Activated T-helper 1 cell treated with anti-CD3 and anti-CD28 coated beads, Interleukin-12 subunit alpha, Interleukin-12 subunit beta, Interleukin-2, Interleukin-4 antibody, amounts not matched to agents 30 ng/mL and 10 ng/mL and 1 ng/mL, durations not matched to agents 14 hours and 24 hours and 36 hours (primary cell): ENCODE data around the gene STEAP1B. TPM values are rescaled to one million over a fixed set of nuclear protein-coding genes. Genes with fewer than 3 reads are reported as not detected.
"Not testable (repeated sequence)": the region's sequence is repeated elsewhere in the genome, so short reads cannot be mapped to it uniquely, and the experiment has no call there.

Experiments
- DNase-seq: peaks from one replicate; pipeline ENCODE4 v3.0.0; 2021; ENCODE audit warnings: low spot score
- H3K27ac Mint-ChIP-seq: one replicate; pipeline ENCODE4 v1.8.0; 2021; ENCODE audit warnings: mild to moderate bottlenecking, mixed read lengths
- H3K27me3 Mint-ChIP-seq: one replicate; pipeline ENCODE4 v1.8.0; 2022; ENCODE audit warnings: mild to moderate bottlenecking, moderate library complexity, mixed read lengths; ENCODE audit not compliant: insufficient read depth
- H3K36me3 Mint-ChIP-seq: one replicate; pipeline ENCODE4 v1.8.0; 2021; ENCODE audit warnings: low read depth, mixed read lengths
- H3K4me1 Mint-ChIP-seq: one replicate; pipeline ENCODE4 v1.8.0; 2021; ENCODE audit warnings: low read depth, mixed read lengths
- H3K4me3 Mint-ChIP-seq: one replicate; pipeline ENCODE4 v1.8.0; 2021; ENCODE audit warnings: mild to moderate bottlenecking, moderate library complexity, mixed read lengths
- H3K9me3 Mint-ChIP-seq: one replicate; pipeline ENCODE4 v1.8.0; 2021; ENCODE audit warnings: mixed read lengths
- intact Hi-C: fragments of 100-400 bp; cut with micrococcal nuclease; formaldehyde crosslinking; loops from one replicate; pipeline ENCODE4 v1.15.1; 2024
- total RNA-seq: library from RNA; stranded (reverse); gene quantifications from 2 replicates; pipeline ENCODE4 v1.2.3, GENCODE V29; 2022

Gene STEAP1B
- total RNA-seq, 1 donor from 2014 or later, result 0.16 TPM

DNA sequence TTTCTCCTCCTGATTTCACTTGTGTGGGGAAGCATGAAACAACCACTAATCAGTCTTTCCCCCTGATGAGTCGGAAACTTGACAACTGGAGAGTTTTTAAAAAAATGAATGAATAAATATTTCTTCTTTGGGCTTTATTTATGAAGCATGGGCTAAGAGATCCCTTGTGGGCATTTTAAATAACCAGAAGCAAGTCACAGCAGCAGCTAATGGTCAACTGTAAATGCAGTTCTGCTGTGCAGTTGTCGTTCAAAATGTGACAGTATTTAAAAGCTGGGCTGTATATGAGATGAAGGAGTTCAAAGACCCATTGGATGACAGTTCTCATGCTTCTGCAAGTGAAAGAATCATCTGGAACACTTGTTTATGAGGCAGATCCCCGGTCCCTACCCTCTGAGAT is 54.1 kb downstream of the STEAP1B start:
- Mint-ChIP-seq H3K9me3 (no peaks in the 10 kb centered on the region), H3K4me1 (peaks cover 21% of the 10 kb centered on the region), H3K4me3 (no peak overlapping the region), H3K36me3 (no peaks in the 10 kb centered on the region), H3K27me3 (peaks cover 8% of the 10 kb centered on the region), H3K27ac (no peak overlapping the region)
- intact Hi-C loops, result loop anchor here (5.0 kb wide), 1 partner anchor 504 kb away; no protein-coding TSS in a partner anchor
- no peak for DNase-seq

DNA sequence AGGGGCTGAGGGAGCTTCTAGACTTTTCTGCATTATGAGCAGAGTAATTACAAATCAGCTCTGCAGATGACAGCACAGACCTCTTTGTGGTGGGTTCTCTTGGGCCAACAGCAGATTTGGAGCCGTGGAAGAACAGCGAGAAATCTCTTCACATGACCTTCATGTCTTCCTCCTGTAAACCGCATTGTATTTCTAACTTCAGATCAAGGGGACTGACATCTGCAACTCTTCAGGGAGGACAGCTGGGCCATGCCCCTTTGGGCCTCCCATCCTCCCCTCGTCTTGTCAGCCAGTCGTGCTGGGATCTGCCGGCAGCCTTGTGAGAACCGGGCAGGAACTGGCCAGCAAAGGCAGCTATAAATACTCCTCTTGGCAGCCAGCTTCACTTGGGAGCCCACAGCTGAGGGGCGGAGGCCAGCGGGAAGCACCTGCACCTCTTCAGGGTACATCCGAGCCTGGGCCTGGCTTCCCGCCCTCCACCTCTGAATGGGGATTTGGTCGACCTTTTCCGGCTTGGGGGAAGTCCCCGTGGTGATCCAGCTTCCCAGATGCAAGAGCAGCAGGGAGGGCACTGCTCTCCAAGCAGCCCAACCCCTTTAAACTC is 54.7 kb downstream of the STEAP1B start:
- Mint-ChIP-seq H3K27ac (no peak overlapping the region), H3K36me3 (no peaks in the 10 kb centered on the region), H3K27me3 (peaks cover 8% of the 10 kb centered on the region), H3K9me3 (no peaks in the 10 kb centered on the region), H3K4me1 (peaks cover 21% of the 10 kb centered on the region), H3K4me3 (no peak overlapping the region)
- DNase-seq, result no peak
- intact Hi-C loops, result loop anchor here (5.0 kb wide), 1 partner anchor 503 kb away; no protein-coding TSS in a partner anchor

DNA sequence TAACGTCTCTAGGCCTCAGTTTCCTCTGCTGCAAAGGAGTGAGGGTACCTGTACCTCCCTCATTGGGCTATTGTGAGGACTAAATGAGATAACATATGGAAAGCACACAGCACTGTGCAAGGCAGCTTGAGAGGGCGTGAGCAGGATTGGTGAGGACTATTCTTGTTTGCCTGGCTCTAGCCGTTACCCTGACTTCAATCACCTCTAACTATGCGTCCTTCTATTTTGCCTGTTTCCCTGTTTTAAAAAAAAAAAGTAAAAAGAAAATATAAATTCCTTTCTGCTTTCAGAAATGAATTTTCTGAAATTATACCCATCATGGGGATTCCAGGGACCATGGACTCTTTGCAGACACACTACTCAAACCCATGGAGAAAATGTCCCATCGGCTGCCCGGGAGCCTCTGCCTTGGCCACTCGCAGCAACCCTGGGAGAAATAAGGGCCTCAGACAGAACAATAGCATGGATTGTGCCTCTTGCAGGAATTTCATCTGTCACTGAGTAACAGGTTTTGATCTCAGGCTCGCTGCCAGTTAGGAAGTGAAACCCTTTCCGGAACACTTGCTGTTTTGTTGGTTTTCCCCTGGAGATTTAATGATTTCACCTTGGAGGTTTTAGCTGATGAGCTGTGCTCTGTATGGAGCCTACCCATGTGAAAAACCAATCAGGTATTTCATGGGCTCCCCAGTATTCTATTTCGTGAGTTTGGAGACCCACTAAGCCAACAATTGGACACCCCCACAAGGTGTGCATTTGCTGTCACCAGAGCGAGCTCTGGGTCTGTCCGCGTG is 55.6 kb downstream of the STEAP1B start:
- no peaks in the 10 kb centered on the region for H3K9me3 Mint-ChIP-seq
- intact Hi-C loops, result no loop called here

DNA sequence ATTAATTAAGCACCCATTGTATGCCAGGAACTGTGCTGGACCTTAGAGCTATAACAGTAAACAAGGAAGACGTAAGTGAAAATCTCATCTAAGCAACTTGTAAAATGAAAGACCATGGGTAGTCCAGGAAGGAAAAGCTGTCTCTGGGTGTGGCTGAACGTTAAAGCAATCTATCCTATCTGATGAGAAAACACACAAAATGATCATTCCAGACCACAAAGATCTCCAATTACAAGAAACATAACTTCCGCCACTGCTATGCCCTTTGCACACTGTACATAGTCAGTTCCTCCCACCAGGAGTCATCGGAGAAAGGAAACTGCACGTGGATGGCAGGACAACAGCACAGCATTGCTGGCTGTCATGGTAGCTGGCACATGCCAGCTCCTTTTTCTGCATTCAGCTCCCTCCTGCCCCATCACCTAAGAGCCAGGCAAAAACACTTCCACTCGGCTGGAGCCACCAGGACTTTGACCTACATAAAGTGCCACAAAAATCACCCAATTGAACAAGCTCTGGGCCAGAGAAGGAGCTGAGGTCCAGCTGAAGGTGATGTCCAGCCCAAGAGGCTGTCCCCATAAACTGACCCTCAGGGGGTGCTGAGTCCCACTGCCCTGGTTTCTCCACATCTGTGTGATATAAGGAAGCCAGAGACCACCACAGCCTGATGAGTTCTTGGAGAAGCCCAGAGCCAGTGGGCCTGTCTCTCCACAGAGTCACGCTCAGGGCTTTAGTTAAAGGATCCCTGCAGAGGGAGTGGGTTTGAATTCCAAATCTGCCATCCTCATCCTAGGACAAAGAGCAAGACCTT is 56.4 kb downstream of the STEAP1B start:
- H3K36me3 Mint-ChIP-seq, result no peaks in the 10 kb centered on the region
- no peak overlapping the region for H3K4me3 Mint-ChIP-seq
- intact Hi-C loops, result no loop called here
- no peak overlapping the region for H3K27ac Mint-ChIP-seq
- H3K4me1 Mint-ChIP-seq, result peaks cover 21% of the 10 kb centered on the region
- DNase-seq, result no peak
- no peaks in the 10 kb centered on the region for H3K9me3 Mint-ChIP-seq
- H3K27me3 Mint-ChIP-seq, result peaks cover 8% of the 10 kb centered on the region

More for the DNA sequence above, 55.6 kb downstream of the STEAP1B start:
- no peaks in the 10 kb centered on the region for H3K36me3 Mint-ChIP-seq
- no peak for DNase-seq
- no peak overlapping the region for H3K27ac Mint-ChIP-seq
- no peak overlapping the region for H3K4me3 Mint-ChIP-seq
- H3K4me1 Mint-ChIP-seq, result peaks cover 21% of the 10 kb centered on the region
- H3K27me3 Mint-ChIP-seq, result peaks cover 4% of the 10 kb centered on the region

DNA sequence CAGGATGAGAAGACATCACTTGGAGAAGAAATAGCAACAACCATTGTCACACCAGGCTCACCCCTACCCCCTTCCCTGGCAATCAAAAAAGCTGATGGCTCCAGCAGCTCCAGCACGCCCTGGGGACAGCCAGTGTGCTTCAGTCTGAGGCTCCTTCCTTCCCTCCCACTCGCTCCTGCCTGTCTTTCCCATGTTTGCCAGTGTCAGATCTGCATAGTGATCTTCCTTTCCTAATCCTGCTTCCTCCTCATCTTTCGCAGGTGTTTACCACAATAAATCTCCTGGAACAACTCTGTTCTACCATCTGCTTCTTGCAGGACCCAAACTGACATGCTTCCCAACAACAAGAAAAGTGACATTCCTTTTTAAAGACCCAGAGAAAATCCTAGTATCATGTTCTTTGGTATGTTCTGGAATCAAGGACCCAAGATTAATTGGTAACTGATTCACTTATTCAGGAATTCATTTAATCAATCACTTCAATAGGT is 57.1 kb downstream of the STEAP1B start:
- no peak overlapping the region for H3K4me3 Mint-ChIP-seq
- H3K27ac Mint-ChIP-seq, result no peak overlapping the region
- H3K27me3 Mint-ChIP-seq, result peaks cover 12% of the 10 kb centered on the region
- intact Hi-C loops, result no loop called here
- no peaks in the 10 kb centered on the region for H3K9me3 Mint-ChIP-seq
- H3K4me1 Mint-ChIP-seq, result peaks cover 18% of the 10 kb centered on the region
- no peaks in the 10 kb centered on the region for H3K36me3 Mint-ChIP-seq
- no peak for DNase-seq

DNA sequence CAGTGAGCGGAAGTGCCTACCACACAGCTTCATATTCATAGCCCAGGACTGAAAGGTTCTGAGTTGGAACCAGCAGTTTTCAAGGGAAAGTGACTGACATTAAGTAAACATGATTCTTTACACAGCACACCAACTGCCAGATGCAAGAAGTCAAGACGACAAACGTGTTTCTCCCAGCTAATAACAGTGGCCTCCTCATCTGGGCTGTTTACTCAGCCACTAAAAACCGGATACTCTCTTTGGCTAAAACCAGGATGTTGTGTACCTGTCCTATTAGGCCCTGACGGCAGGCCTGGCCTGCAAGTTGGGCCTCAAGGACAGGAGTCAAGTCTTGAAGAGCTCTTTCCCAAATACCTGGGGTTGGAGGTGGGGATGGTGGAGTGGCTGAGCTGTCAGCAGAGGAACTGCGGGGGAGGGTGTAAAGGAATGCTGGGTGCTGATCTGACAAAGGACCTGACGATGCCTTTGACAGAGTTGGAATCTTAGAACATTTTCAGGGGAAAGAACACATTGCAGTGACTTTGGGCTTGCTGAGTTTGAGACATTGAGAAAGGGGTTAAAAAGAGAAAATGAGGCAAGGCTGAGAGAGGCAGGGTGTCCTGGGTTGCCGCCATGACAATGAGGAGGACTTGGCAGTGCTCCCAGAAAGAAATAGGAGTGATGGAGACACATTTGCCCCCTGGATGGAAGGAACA is 57.7 kb downstream of the STEAP1B start:
- Mint-ChIP-seq H3K4me1 (peaks cover 15% of the 10 kb centered on the region), H3K9me3 (no peaks in the 10 kb centered on the region), H3K27ac (no peak overlapping the region), H3K36me3 (no peaks in the 10 kb centered on the region), H3K4me3 (no peak overlapping the region), H3K27me3 (peaks cover 12% of the 10 kb centered on the region)
- intact Hi-C loops, result no loop called here
- no peak for DNase-seq

DNA sequence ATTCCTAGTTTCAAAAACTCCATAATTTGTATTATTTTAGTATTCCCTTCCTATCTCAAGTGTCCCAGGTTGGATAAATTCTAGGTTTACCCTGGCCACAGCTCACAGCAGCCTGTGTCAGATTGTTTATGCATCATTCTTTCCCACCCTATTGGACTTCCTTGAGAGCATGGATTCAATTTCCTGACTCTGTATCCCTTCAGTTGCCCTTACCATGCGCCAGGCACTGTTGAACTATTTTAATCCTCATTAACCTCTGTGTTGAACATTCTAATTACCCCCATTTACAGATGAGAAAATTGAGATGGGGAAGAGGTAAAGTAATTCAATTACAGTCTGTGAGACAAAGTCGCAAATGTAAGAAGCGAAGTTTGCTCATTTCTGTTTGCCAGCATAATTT is 58.8 kb downstream of the STEAP1B start:
- Mint-ChIP-seq H3K27me3 (peaks cover 15% of the 10 kb centered on the region), H3K4me3 (no peak overlapping the region), H3K9me3 (no peaks in the 10 kb centered on the region), H3K36me3 (no peaks in the 10 kb centered on the region), H3K27ac (no peak overlapping the region), H3K4me1 (peaks cover 15% of the 10 kb centered on the region)
- no peak for DNase-seq
- intact Hi-C loops, result no loop called here

DNA sequence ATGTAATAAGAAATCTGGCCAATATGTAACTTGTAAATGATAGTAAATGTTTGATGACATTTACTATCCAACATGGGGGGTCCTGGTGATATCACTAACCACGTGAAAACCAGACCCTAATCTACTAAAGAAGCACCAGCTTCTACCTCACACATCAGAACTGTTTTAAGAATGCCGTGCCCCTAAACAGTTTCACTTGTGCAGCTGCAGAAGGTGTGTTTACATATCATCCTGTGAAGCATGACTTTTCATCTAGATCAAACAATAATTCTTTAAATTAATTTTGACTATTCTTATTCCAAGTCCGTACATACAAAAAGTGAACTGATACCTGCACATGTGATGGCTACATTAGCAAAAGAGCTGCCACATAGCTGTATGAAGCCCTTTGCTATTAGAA is 61.0 kb downstream of the STEAP1B start:
- no peak overlapping the region for H3K27ac Mint-ChIP-seq
- H3K36me3 Mint-ChIP-seq, result no peaks in the 10 kb centered on the region
- intact Hi-C loops, result no loop called here
- no peaks in the 10 kb centered on the region for H3K9me3 Mint-ChIP-seq
- DNase-seq, result no peak
- peaks cover 12% of the 10 kb centered on the region for H3K27me3 Mint-ChIP-seq
- H3K4me1 Mint-ChIP-seq, result peaks cover 11% of the 10 kb centered on the region
- H3K4me3 Mint-ChIP-seq, result no peak overlapping the region

DNA sequence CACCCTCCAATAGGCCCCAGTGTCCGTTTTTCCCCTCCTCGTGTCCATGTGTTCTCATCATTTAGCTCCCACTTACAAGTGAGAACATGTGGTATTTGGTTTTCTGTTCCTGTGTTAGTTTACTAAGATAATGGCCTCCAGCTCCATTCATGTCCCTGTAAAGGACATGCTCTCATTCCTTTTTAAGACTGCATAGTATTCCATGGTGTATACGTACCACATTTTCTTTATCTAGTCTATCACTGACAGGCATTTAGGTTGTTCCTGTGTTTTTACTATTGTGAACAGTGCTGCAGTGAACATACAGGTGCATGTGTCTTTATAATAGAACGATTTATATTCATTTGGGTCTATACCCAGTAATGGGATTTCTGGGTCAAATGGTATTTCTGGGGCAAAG is 63.4 kb downstream of the STEAP1B start:
- H3K4me1 Mint-ChIP-seq, H3K9me3 Mint-ChIP-seq, H3K4me3 Mint-ChIP-seq, DNase-seq, H3K36me3 Mint-ChIP-seq, intact Hi-C loops, H3K27ac Mint-ChIP-seq: not testable (repeated sequence)
- peaks cover 12% of the 10 kb centered on the region for H3K27me3 Mint-ChIP-seq

DNA sequence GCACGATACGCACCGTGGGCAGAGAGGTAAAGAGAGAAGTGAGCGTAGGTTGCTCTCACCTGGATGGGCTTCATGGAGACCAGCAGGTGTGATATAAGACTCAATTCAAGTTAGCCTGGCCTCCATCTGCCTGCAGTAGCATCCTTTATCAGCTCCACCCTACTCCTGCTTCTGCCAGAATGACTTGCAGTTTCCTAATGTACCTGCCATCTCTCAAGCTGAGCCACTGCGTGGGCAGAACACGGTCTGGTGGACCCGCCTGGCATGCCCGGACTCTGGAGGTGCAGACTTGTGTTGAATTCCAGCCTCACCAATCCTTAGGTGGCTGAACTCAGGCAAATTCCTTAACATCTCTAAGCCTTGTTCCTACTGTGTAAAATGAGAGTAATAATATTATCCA is 64.3 kb downstream of the STEAP1B start:
- no peak overlapping the region for H3K4me3 Mint-ChIP-seq
- H3K27me3 Mint-ChIP-seq, result peaks cover 12% of the 10 kb centered on the region
- H3K36me3 Mint-ChIP-seq, result no peaks in the 10 kb centered on the region
- H3K9me3 Mint-ChIP-seq, result no peaks in the 10 kb centered on the region
- intact Hi-C loops, result no loop called here
- peaks cover 4% of the 10 kb centered on the region for H3K4me1 Mint-ChIP-seq
- no peak for DNase-seq
- H3K27ac Mint-ChIP-seq, result no peak overlapping the region

DNA sequence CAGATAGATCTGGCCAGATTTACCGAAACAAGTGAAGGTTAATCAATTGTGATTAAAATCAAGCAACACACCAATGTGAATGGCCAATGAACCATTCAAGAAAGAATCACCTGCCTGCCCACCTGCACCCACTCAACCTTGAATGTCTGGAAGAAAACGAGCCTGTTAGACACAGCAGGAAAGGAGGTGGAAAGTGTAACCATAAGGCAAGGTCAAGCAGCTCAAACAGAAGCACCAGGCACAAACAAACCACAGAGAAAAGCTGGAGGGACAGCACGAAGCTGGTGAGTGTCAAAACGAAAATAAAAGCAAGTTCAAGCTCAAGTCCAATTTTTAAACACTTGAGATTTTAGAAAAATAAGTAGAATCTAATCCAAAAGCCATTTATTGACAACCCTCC is 64.9 kb downstream of the STEAP1B start:
- Mint-ChIP-seq H3K27me3 (peaks cover 12% of the 10 kb centered on the region), H3K9me3 (no peaks in the 10 kb centered on the region), H3K4me3 (no peak overlapping the region), H3K4me1 (peaks cover 4% of the 10 kb centered on the region), H3K27ac (no peak overlapping the region), H3K36me3 (no peaks in the 10 kb centered on the region)
- intact Hi-C loops, result no loop called here
- no peak for DNase-seq

DNA sequence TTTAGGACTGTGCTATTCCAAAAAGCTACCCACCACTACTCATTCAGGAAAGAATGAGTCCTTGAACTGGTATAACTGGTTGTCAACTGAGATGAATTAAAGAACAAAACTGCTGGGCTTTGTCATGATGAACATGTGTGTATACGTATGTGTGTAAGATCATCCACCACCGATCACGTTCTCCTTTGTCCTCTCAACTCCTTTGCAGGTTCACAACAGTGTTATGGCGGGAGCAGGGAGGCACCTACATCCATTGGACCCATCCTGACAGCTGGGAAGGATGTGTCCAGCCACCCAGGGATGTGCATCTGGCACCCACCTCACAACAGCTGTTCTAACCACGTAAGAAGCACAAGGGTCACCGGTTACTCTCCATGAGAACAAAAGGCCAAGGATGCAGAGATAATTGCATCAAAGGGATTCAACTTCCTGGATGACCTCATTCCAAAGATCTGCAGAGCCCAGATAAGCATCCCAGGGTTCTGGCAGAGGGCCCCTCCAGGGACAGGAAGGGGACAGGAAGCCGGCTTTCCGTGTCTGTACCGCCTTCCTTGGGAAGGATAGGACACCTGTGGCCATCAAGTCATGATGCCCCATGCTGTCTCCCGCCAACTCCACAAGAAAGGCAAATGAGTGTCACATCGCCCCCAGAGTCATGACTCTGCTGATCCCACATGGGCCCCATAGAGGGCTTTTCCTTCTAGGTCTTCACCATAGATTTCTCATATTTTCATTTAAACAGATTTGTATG is 66.1 kb downstream of the STEAP1B start:
- Mint-ChIP-seq H3K4me3 (no peak overlapping the region), H3K27ac (no peak overlapping the region), H3K9me3 (no peaks in the 10 kb centered on the region), H3K36me3 (no peaks in the 10 kb centered on the region), H3K4me1 (peaks cover 4% of the 10 kb centered on the region), H3K27me3 (peaks cover 11% of the 10 kb centered on the region)
- DNase-seq, result no peak
- intact Hi-C loops, result no loop called here
